GM23338 (cell line): ENCODE data around the gene PNMA8B. TPM values are rescaled to one million over a fixed set of nuclear protein-coding genes. Genes with fewer than 3 reads are reported as not detected.

Experiments used
- ATAC-seq: fragments of 200-7000 bp; cut with Tn5 transposase; 3 replicates; pipeline ENCODE4 v1.9.1; 2020
- DNase-seq: peaks from one replicate; pipeline ENCODE4 v3.0.0-alpha.2; 2015; ENCODE audit warnings: low spot score
- H2AFZ ChIP-seq: fragments of 200-600 bp; sonication (generic); 2 replicates; pipeline ENCODE4 v1.8.0; 2016; ENCODE audit warnings: antibody characterized with exemption, mild to moderate bottlenecking, moderate library complexity
- H3F3A ChIP-seq: fragments of 200-600 bp; sonication (generic); replicated peaks from 2 replicates; pipeline ENCODE4 v1.8.0; 2017; ENCODE audit warnings: antibody characterized with exemption, mixed run types, low read depth
- H3K27ac ChIP-seq: fragments of 200-600 bp; sonication (generic); 2 replicates; pipeline ENCODE4 v1.6.1; 2016; ENCODE audit warnings: low read depth
- H3K27me3 ChIP-seq: fragments of 200-600 bp; sonication (generic); 2 replicates; pipeline ENCODE4 v1.8.0; 2016; ENCODE audit warnings: mild to moderate bottlenecking, mixed run types, moderate library complexity; ENCODE audit not compliant: insufficient read depth
- H3K36me3 ChIP-seq: fragments of 200-600 bp; sonication (generic); 2 replicates; pipeline ENCODE4 v1.8.0; 2016; ENCODE audit warnings: mild to moderate bottlenecking; ENCODE audit not compliant: insufficient read depth
- H3K4me1 ChIP-seq: fragments of 200-600 bp; sonication (generic); 2 replicates; pipeline ENCODE4 v1.8.0; 2016; ENCODE audit warnings: mild to moderate bottlenecking, moderate library complexity; ENCODE audit not compliant: insufficient read depth
- H3K4me2 ChIP-seq: fragments of 200-600 bp; sonication (generic); 2 replicates; pipeline ENCODE4 v1.7.1; 2017; ENCODE audit warnings: mixed run types
- H3K4me3 ChIP-seq: fragments of 200-600 bp; sonication (generic); 2 replicates; pipeline ENCODE4 v1.6.1; 2016; ENCODE audit warnings: mixed run types
- H3K79me2 ChIP-seq: fragments of 200-600 bp; sonication (generic); replicated peaks from 2 replicates; pipeline ENCODE4 v1.8.0; 2017; ENCODE audit warnings: mild to moderate bottlenecking; ENCODE audit not compliant: insufficient read depth
- H3K9me2 ChIP-seq: fragments of 200-600 bp; sonication (generic); 2 replicates; pipeline ENCODE4 v1.8.0; 2017; ENCODE audit not compliant: insufficient read depth
- H4K20me1 ChIP-seq: fragments of 200-600 bp; sonication (generic); replicated peaks from 2 replicates; pipeline ENCODE4 v1.8.0; 2017; ENCODE audit warnings: mild to moderate bottlenecking; ENCODE audit not compliant: insufficient read depth
- H3K27ac Mint-ChIP-seq: 2 replicates; pipeline ENCODE4 v1.8.0; 2020; ENCODE audit warnings: inconsistent platforms, mild to moderate bottlenecking, moderate library complexity, mixed read lengths
- H3K27me3 Mint-ChIP-seq: 3 replicates; pipeline ENCODE4 v1.8.0; 2022; ENCODE audit warnings: low read depth, mild to moderate bottlenecking, moderate library complexity, mixed read lengths, inconsistent platforms; ENCODE audit not compliant: insufficient read depth, poor library complexity
- H3K36me3 Mint-ChIP-seq: 3 replicates; pipeline ENCODE4 v1.8.0; 2021; ENCODE audit warnings: low read depth, mild to moderate bottlenecking, inconsistent platforms, moderate library complexity, mixed read lengths
- H3K4me1 Mint-ChIP-seq: 3 replicates; pipeline ENCODE4 v1.8.0; 2020; ENCODE audit warnings: mild to moderate bottlenecking, inconsistent platforms, mixed read lengths
- H3K4me3 Mint-ChIP-seq: 3 replicates; pipeline ENCODE4 v1.8.0; 2021; ENCODE audit warnings: moderate library complexity, mild to moderate bottlenecking, inconsistent platforms, mixed read lengths
- H3K9me3 Mint-ChIP-seq: 3 replicates; pipeline ENCODE4 v1.8.0; 2020; ENCODE audit warnings: moderate library complexity, mild to moderate bottlenecking, inconsistent platforms, mixed read lengths
- CREB1 ChIP-seq: fragments of 250-450 bp; sonication (Bioruptor Pico); IDR thresholded peaks from 2 replicates; pipeline ENCODE4 v1.5.0; 2020; ENCODE audit warnings: low read depth, mild to moderate bottlenecking, moderate library complexity
- POLR2AphosphoS5 ChIP-seq: IDR thresholded peaks from 2 replicates; pipeline ENCODE4 v1.6.1; 2016; ENCODE audit warnings: antibody characterized with exemption, low read depth
- ZNF114 ChIP-seq: fragments of 250-450 bp; sonication (Bioruptor Pico); IDR thresholded peaks from 2 replicates; pipeline ENCODE4 v1.5.0; 2020; ENCODE audit warnings: mild to moderate bottlenecking, moderate library complexity
- polyA plus RNA-seq: library from polyadenylated mRNA; unstranded; fragments of >200 nt; fragmentation: Nextera tagmentation; extraction: Ambion mirVana; gene quantifications from 2 replicates; pipeline ENCODE4 v1.2.1, GENCODE V29; 2016
- total RNA-seq: library from RNA; depleted of rRNA; stranded (reverse); fragments of >200 nt; shearing (Covaris generic); gene quantifications from 2 replicates; pipeline ENCODE4 v1.2.3, GENCODE V29; 2014
- TF ChIP-seq, protein P1 (sequence below): fragments of 250-450 bp; sonication (Bioruptor Pico); IDR thresholded peaks from 2 replicates; pipeline ENCODE4 v1.5.0; 2020; ENCODE audit warnings: mild to moderate bottlenecking, moderate library complexity
- TF ChIP-seq, protein P2 (sequence below), 2 experiments: fragments of 200-600 bp in 1 of 2; sonication (generic) in 1 of 2; conservative IDR thresholded peaks; 2 replicates each; pipeline versions ENCODE4 v1.5.1 to v1.6.1; 2016 to 2017; ENCODE audit warnings: antibody characterized with exemption in 2 of 2, low read depth in 2 of 2, mild to moderate bottlenecking in 2 of 2, moderate library complexity in 1 of 2
- TF ChIP-seq, protein P3 (sequence below): IDR thresholded peaks from 2 replicates; pipeline ENCODE4 v1.6.1; 2016; ENCODE audit warnings: antibody characterized with exemption

PNMA8B gene
- total and polyA plus RNA-seq, 2 experiments from 2014 or later: 0.44 to 1.7 TPM

DNA sequence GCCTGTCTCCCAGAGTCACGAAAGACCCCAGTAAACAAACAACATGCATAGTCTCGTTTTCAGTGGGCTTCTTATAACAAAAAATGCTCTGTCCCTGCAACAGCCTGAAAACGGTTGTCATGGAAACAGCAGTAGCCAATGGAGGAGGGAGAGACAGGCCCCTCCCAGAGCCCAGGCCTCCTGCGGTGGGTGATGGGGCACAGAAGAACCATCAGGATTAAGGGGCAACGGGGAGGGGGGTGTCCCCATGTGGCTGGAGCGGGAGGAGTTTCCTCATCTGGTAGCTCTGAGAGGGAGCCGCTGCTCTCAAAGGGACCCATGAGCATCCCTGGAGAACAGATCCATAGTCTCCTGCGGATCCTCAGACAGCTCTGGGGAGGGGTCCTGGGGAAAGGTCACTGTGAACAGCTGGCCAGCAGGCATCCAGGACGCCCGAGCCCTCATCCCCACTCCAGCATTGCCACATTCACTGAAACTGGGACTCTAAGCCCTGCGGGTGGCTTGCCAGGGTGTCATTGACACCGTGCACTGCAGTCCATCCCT is 37.5 kb upstream of the PNMA8B start:
- peaks cover 19% of the 10 kb centered on the region for H3K4me1 ChIP-seq
- Mint-ChIP-seq H3K27me3 (peaks cover 18% of the 10 kb centered on the region), H3K4me1 (peaks cover 29% of the 10 kb centered on the region), H3K4me3 (no peak overlapping the region), H3K9me3 (0 out of 3 replicates have a peak, but pooled peaks cover 3% of the 10 kb centered on the region), H3K36me3 (no peaks in the 10 kb centered on the region; the same call in 2 of the 3 replicates), H3K27ac (no peak overlapping the region)
- H3K36me3 ChIP-seq: no peaks in the 10 kb centered on the region
- H3K4me3 ChIP-seq: no peak overlapping the region
- H4K20me1 ChIP-seq: no peaks in the 10 kb centered on the region
- H3K27me3 ChIP-seq: no peaks in the 10 kb centered on the region
- H3F3A ChIP-seq: no peaks in the 10 kb centered on the region
- H3K9me2 ChIP-seq: no peaks in the 10 kb centered on the region
- no peak overlapping the region for H3K4me2 ChIP-seq
- TF ChIP-seq CREB1 (no peak), POLR2AphosphoS5 (no peak), ZNF114 (CRISPR knock-in tag) (no peak)
- TF ChIP-seq, protein P1, sequence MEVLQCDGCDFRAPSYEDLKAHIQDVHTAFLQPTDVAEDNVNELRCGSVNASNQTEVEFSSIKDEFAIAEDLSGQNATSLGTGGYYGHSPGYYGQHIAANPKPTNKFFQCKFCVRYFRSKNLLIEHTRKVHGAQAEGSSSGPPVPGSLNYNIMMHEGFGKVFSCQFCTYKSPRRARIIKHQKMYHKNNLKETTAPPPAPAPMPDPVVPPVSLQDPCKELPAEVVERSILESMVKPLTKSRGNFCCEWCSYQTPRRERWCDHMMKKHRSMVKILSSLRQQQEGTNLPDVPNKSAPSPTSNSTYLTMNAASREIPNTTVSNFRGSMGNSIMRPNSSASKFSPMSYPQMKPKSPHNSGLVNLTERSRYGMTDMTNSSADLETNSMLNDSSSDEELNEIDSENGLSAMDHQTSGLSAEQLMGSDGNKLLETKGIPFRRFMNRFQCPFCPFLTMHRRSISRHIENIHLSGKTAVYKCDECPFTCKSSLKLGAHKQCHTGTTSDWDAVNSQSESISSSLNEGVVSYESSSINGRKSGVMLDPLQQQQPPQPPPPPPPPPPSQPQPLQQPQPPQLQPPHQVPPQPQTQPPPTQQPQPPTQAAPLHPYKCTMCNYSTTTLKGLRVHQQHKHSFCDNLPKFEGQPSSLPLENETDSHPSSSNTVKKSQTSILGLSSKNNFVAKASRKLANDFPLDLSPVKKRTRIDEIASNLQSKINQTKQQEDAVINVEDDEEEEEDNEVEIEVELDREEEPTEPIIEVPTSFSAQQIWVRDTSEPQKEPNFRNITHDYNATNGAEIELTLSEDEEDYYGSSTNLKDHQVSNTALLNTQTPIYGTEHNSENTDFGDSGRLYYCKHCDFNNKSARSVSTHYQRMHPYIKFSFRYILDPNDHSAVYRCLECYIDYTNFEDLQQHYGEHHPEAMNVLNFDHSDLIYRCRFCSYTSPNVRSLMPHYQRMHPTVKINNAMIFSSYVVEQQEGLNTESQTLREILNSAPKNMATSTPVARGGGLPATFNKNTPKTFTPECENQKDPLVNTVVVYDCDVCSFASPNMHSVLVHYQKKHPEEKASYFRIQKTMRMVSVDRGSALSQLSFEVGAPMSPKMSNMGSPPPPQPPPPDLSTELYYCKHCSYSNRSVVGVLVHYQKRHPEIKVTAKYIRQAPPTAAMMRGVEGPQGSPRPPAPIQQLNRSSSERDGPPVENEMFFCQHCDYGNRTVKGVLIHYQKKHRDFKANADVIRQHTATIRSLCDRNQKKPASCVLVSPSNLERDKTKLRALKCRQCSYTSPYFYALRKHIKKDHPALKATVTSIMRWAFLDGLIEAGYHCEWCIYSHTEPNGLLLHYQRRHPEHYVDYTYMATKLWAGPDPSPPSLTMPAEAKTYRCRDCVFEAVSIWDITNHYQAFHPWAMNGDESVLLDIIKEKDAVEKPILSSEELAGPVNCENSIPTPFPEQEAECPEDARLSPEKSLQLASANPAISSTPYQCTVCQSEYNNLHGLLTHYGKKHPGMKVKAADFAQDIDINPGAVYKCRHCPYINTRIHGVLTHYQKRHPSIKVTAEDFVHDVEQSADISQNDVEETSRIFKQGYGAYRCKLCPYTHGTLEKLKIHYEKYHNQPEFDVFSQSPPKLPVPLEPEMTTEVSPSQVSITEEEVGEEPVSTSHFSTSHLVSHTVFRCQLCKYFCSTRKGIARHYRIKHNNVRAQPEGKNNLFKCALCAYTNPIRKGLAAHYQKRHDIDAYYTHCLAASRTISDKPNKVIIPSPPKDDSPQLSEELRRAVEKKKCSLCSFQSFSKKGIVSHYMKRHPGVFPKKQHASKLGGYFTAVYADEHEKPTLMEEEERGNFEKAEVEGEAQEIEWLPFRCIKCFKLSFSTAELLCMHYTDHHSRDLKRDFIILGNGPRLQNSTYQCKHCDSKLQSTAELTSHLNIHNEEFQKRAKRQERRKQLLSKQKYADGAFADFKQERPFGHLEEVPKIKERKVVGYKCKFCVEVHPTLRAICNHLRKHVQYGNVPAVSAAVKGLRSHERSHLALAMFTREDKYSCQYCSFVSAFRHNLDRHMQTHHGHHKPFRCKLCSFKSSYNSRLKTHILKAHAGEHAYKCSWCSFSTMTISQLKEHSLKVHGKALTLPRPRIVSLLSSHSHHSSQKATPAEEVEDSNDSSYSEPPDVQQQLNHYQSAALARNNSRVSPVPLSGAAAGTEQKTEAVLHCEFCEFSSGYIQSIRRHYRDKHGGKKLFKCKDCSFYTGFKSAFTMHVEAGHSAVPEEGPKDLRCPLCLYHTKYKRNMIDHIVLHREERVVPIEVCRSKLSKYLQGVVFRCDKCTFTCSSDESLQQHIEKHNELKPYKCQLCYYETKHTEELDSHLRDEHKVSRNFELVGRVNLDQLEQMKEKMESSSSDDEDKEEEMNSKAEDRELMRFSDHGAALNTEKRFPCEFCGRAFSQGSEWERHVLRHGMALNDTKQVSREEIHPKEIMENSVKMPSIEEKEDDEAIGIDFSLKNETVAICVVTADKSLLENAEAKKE (CRISPR knock-in tag): no peak
- TF ChIP-seq, protein P2, sequence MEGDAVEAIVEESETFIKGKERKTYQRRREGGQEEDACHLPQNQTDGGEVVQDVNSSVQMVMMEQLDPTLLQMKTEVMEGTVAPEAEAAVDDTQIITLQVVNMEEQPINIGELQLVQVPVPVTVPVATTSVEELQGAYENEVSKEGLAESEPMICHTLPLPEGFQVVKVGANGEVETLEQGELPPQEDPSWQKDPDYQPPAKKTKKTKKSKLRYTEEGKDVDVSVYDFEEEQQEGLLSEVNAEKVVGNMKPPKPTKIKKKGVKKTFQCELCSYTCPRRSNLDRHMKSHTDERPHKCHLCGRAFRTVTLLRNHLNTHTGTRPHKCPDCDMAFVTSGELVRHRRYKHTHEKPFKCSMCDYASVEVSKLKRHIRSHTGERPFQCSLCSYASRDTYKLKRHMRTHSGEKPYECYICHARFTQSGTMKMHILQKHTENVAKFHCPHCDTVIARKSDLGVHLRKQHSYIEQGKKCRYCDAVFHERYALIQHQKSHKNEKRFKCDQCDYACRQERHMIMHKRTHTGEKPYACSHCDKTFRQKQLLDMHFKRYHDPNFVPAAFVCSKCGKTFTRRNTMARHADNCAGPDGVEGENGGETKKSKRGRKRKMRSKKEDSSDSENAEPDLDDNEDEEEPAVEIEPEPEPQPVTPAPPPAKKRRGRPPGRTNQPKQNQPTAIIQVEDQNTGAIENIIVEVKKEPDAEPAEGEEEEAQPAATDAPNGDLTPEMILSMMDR (conservative IDR thresholded peaks at IDR 0.05; ENCODE audit: low read depth in 2 of 2): no peak
- TF ChIP-seq, protein P3, sequence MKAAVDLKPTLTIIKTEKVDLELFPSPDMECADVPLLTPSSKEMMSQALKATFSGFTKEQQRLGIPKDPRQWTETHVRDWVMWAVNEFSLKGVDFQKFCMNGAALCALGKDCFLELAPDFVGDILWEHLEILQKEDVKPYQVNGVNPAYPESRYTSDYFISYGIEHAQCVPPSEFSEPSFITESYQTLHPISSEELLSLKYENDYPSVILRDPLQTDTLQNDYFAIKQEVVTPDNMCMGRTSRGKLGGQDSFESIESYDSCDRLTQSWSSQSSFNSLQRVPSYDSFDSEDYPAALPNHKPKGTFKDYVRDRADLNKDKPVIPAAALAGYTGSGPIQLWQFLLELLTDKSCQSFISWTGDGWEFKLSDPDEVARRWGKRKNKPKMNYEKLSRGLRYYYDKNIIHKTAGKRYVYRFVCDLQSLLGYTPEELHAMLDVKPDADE: no peak
- DNase-seq (peak; percentile 70), ATAC-seq (peak; percentile 9; the same call in 2 of the 3 replicates)
- no peaks in the 10 kb centered on the region for H3K79me2 ChIP-seq
- no peak overlapping the region for H2AFZ ChIP-seq
- no peak overlapping the region for H3K27ac ChIP-seq
